ENCODE results near the gene CCDC88A.

DNA sequence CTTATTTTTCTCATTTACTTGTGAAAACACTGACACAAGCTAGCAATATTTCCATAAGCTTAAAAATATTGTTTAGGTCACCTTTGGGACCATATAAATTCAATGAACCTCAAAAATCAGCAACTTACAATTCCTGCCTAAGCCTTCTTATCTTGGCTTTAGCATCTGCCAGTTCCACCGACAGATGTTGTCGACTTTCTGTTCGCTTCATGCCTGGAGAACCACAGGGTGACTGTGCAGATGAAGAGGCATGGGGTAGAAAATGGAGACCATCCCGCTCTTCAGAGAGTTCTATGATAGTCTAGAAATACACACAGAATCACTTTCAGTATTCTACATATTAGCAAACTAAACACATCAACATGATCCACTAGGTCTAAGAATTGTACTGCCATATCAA, 64.2 kb downstream of the CCDC88A start:
- TF ChIP-seq POLR2A (IDR thresholded peaks at IDR 0.05): no peak
- TF ChIP-seq, protein P1, sequence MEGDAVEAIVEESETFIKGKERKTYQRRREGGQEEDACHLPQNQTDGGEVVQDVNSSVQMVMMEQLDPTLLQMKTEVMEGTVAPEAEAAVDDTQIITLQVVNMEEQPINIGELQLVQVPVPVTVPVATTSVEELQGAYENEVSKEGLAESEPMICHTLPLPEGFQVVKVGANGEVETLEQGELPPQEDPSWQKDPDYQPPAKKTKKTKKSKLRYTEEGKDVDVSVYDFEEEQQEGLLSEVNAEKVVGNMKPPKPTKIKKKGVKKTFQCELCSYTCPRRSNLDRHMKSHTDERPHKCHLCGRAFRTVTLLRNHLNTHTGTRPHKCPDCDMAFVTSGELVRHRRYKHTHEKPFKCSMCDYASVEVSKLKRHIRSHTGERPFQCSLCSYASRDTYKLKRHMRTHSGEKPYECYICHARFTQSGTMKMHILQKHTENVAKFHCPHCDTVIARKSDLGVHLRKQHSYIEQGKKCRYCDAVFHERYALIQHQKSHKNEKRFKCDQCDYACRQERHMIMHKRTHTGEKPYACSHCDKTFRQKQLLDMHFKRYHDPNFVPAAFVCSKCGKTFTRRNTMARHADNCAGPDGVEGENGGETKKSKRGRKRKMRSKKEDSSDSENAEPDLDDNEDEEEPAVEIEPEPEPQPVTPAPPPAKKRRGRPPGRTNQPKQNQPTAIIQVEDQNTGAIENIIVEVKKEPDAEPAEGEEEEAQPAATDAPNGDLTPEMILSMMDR (IDR thresholded peaks at IDR 0.05): no peak

Data from esophagus squamous epithelium (tissue), 4 donors.